Measurements from ENCODE around the gene SLC6A2.

DNA sequence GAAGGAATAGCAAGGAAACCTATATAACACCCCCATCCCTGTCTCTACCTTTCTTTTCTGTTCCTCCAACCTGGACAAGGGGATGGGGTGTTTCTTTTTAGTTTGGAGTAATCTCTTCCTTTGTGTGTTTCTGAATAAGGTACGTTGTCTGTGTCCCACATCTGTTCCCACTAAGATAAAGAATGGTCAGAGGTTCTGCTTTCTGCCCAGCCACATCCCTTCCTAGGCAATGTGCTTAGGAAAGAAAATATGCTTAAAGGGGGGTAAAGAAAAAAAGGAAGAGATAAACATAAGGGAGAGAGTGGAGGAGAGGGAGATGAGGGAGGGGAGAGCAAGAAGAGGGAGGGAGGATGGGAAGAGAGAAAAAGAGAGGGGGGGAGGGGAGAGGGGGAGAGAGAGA, 35.1 kb downstream of the SLC6A2 start:
- TF ChIP-seq ZNF446 (CRISPR knock-in tag; IDR thresholded peaks at IDR 0.05) (no peak), CTCF (CRISPR knock-in tag; IDR thresholded peaks at IDR 0.05) (no peak), NFYB (CRISPR knock-in tag; IDR thresholded peaks at IDR 0.05) (no peak), ZNF326 (CRISPR knock-in tag; IDR thresholded peaks at IDR 0.05; ENCODE audit: borderline replicate concordance) (no peak), TBP (CRISPR knock-in tag; IDR thresholded peaks at IDR 0.05) (no peak), CHD2 (IDR thresholded peaks at IDR 0.05; ENCODE audit: low read depth, low read length) (no peak), CHD4 (IDR thresholded peaks at IDR 0.05; ENCODE audit: borderline replicate concordance, low read length) (no peak), SMC3 (IDR thresholded peaks at IDR 0.05; ENCODE audit: low read length) (no peak)
